Tibial nerve (tissue), 4 donors: ENCODE results near the gene PGM5. TPM values are rescaled to one million over a fixed set of nuclear protein-coding genes. Genes with fewer than 3 reads are reported as not detected.

ENCODE experiments used
- DNase-seq, 2 donors: peaks; one replicate each; pipeline ENCODE4 v3.0.0-alpha.2; 2019; ENCODE audit warnings: low spot score in 2 of 2
- H3K27ac ChIP-seq, 4 donors: fragments of 200-600 bp; sonication (generic) in 3 of 4; one replicate each; pipeline ENCODE4 v1.5.1; 2017 to 2019; ENCODE audit warnings: mild to moderate bottlenecking in 1 of 4
- H3K27me3 ChIP-seq, 2 donors: fragments of 200-600 bp; sonication (generic) in 1 of 2; one replicate each; pipeline versions ENCODE4 v1.5.1 to v1.6.0; 2017 to 2019
- H3K36me3 ChIP-seq, 3 donors: fragments of 200-600 bp; sonication (generic); one replicate each; pipeline ENCODE4 v1.5.1; 2018 to 2019
- H3K4me1 ChIP-seq, 4 donors: fragments of 200-600 bp; sonication (generic) in 3 of 4; one replicate each; pipeline ENCODE4 v1.5.1; 2017 to 2019
- H3K4me3 ChIP-seq, 4 donors: fragments of 200-600 bp; sonication (generic) in 3 of 4; one replicate each; pipeline ENCODE4 v1.5.1; 2017 to 2019; ENCODE audit warnings: mild to moderate bottlenecking in 1 of 4, moderate library complexity in 1 of 4
- H3K9me3 ChIP-seq, 4 donors: fragments of 200-600 bp; sonication (generic) in 3 of 4; one replicate each; pipeline ENCODE4 v1.5.1; 2017 to 2019
- EP300 ChIP-seq, 2 donors: sonication (generic); formaldehyde crosslinking; IDR thresholded peaks; one replicate each; pipeline ENCODE4 v1.6.1; 2017; ENCODE audit warnings: antibody characterized with exemption in 2 of 2, mild to moderate bottlenecking in 1 of 2
- POLR2A ChIP-seq, 2 donors: fragments of 450-650 bp; IDR thresholded peaks; one replicate each; pipeline ENCODE4 v1.6.1; 2017; ENCODE audit warnings: antibody characterized with exemption in 2 of 2, mild to moderate bottlenecking in 2 of 2, moderate library complexity in 2 of 2
- WGBS, 2 donors: methylation state at CpG; one replicate each; pipeline ENCODE4 v1.1.5; 2018; 5-methylcytosine and 5-hydroxymethylcytosine counted together
- total RNA-seq, 4 donors: library from RNA; depleted of rRNA; stranded (reverse); fragments of >200 nt; gene quantifications; one replicate each; pipeline ENCODE4 v1.1.0, GENCODE V29; 2016
- TF ChIP-seq, protein P1 (sequence below), 5 experiments: fragments of 200-600 bp in 3 of 5; fragments of 450-650 bp in 2 of 5; sonication (generic) in 3 of 5; IDR thresholded peaks; one replicate each; pipeline ENCODE4 v1.5.1; 2016 to 2019; ENCODE audit warnings: antibody characterized with exemption in 5 of 5, mild to moderate bottlenecking in 3 of 5, moderate library complexity in 2 of 5

Gene PGM5
- total RNA-seq, 4 donors from 2014 or later: 20.1 to 43.1 (median 27.0) TPM

DNA sequence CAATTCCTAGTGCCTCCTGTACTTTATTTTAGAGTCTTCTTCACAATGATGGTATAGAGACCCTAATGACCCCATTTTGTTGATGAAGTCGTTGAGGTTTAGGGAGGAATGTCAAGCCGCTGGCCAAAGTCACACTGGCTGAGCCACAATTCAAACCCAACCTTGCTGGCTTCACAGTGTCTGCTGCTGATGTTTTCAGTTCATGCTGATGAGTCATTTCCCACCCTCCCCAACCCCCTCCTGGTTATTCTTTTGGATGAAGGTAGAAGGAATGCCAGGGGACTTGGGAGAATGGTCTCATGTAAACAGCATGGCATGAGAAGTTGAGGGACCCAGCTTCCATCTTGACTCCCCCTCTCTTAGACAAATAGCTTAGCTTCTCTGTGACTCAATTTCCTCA is 115.7 kb downstream of the PGM5 start:
- Histone ChIP-seq H3K9me3 (no peaks in the 10 kb centered on the region), H3K36me3 (no peaks in the 10 kb centered on the region), H3K4me1 (no peaks in the 10 kb centered on the region), H3K4me3 (no peak overlapping the region), H3K27me3 (no peaks in the 10 kb centered on the region), H3K27ac (no peak overlapping the region)
- no peak for TF ChIP-seq EP300 (IDR thresholded peaks at IDR 0.05)
- no peak for TF ChIP-seq POLR2A (IDR thresholded peaks at IDR 0.05)
- TF ChIP-seq, protein P1, sequence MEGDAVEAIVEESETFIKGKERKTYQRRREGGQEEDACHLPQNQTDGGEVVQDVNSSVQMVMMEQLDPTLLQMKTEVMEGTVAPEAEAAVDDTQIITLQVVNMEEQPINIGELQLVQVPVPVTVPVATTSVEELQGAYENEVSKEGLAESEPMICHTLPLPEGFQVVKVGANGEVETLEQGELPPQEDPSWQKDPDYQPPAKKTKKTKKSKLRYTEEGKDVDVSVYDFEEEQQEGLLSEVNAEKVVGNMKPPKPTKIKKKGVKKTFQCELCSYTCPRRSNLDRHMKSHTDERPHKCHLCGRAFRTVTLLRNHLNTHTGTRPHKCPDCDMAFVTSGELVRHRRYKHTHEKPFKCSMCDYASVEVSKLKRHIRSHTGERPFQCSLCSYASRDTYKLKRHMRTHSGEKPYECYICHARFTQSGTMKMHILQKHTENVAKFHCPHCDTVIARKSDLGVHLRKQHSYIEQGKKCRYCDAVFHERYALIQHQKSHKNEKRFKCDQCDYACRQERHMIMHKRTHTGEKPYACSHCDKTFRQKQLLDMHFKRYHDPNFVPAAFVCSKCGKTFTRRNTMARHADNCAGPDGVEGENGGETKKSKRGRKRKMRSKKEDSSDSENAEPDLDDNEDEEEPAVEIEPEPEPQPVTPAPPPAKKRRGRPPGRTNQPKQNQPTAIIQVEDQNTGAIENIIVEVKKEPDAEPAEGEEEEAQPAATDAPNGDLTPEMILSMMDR (IDR thresholded peaks at IDR 0.05): no peak
- 67 to 90% methylated on average over 2 of the region's 2 CpGs for WGBS, 2 donors
- no peak for DNase-seq

DNA sequence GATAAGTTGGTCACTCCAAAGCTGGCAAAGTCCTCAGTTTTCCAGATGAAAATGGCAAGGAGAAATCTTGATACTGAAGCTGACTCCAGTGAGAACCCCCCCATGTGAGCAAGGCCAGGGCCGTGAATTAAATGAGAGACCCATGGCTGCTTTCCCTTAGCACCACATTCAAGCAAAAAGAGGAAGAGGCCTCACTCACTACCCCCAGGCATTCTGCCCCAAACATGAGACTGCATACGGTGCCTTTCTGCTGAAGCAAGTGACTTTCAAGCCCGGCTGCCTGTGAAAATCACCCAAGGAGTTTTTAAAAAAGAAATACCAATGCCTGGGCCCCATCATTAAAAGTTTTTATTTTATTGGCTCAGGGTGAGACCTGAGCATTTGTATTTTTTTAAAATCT is 117.4 kb downstream of the PGM5 start:
- Histone ChIP-seq H3K27me3 (no peaks in the 10 kb centered on the region), H3K4me3 (no peak overlapping the region), H3K4me1 (no peaks in the 10 kb centered on the region), H3K27ac (no peak overlapping the region), H3K36me3 (no peaks in the 10 kb centered on the region), H3K9me3 (no peaks in the 10 kb centered on the region)
- TF ChIP-seq, protein P1 (IDR thresholded peaks at IDR 0.05): no peak
- TF ChIP-seq POLR2A (IDR thresholded peaks at IDR 0.05) (no peak), EP300 (IDR thresholded peaks at IDR 0.05) (no peak)
- 53 to 59% methylated on average over 3 of the region's 3 CpGs for WGBS, 2 donors
- no peak for DNase-seq

DNA sequence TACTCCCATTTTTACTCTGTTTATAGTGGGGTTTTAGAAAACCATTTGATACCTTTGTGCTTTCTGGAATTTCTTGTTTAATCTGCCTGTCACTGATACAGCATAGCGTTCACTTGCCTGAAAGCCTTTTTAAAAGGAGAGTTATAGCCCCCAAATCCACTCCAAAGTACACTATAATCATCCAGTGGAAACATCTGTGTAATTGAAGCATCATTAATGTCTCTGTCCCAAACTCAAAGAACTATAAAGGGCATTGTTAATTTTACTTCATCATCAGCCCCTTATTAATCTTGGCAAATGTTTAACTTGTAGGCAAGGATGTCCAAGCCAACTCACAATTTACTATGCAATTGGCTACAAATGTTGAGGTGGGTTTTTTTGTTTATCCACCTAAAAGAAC is 120.0 kb downstream of the PGM5 start:
- Histone ChIP-seq H3K4me1 (no peaks in the 10 kb centered on the region), H3K36me3 (peaks cover 0 to 4% (median 0%) of the 10 kb centered on the region in 3 donors), H3K4me3 (no peak overlapping the region), H3K27me3 (no peaks in the 10 kb centered on the region), H3K9me3 (no peaks in the 10 kb centered on the region), H3K27ac (no peak overlapping the region)
- DNase-seq: no peak
- WGBS, 2 donors: 19 to 34% methylated on average over 1 of the region's 1 CpG
- no peak for TF ChIP-seq POLR2A (IDR thresholded peaks at IDR 0.05)
- TF ChIP-seq, protein P1 (IDR thresholded peaks at IDR 0.05): no peak
- no peak for TF ChIP-seq EP300 (IDR thresholded peaks at IDR 0.05)

- Histone ChIP-seq H3K36me3 (peaks cover 0 to 4% (median 0%) of the 10 kb centered on the region in 3 donors), H3K9me3 (no peaks in the 10 kb centered on the region), H3K4me1 (no peaks in the 10 kb centered on the region), H3K4me3 (no peak overlapping the region), H3K27me3 (no peaks in the 10 kb centered on the region), H3K27ac (no peak overlapping the region)
- no peak for DNase-seq
- WGBS, 2 donors: 25 to 31% methylated on average over 2 of the region's 2 CpGs
- TF ChIP-seq, protein P1 (IDR thresholded peaks at IDR 0.05): no peak
- no peak for TF ChIP-seq POLR2A (IDR thresholded peaks at IDR 0.05)
- no peak for TF ChIP-seq EP300 (IDR thresholded peaks at IDR 0.05)
These were observed 120.4 kb downstream of the PGM5 start for GRCh38 chr9:68476847-68477246.

- no peaks in the 10 kb centered on the region for H3K4me1 ChIP-seq
- WGBS, 2 donors: 67 to 74% methylated on average over 3 of the region's 3 CpGs
- no peak overlapping the region for H3K27ac ChIP-seq
- TF ChIP-seq POLR2A (IDR thresholded peaks at IDR 0.05): no peak
- no peak for TF ChIP-seq EP300 (IDR thresholded peaks at IDR 0.05)
- TF ChIP-seq, protein P1 (IDR thresholded peaks at IDR 0.05): no peak
- H3K36me3 ChIP-seq: peaks cover 0 to 22% (median 0%) of the 10 kb centered on the region in 3 donors
- H3K9me3 ChIP-seq: peaks cover 0 to 5% (median 0%) of the 10 kb centered on the region in 4 donors
- H3K27me3 ChIP-seq: no peaks in the 10 kb centered on the region
- no peak for DNase-seq
- no peak overlapping the region for H3K4me3 ChIP-seq
These were observed 124.4 kb downstream of the PGM5 start for GRCh38 chr9:68480807-68481206.
